Stimulated activated memory B cell treated with anti-CD40 and anti-IgM and Interleukin-4, amounts not matched to agents 10 μg/mL and 1 μg/mL and 100 μg/mL, for 72 hours (primary cell): ENCODE results near the gene RNF144A.

Experiments
- ATAC-seq: fragments of 150-1000 bp; cut with Tn5 transposase; 2 replicates; pipeline ENCODE4 v1.10.0; 2021
- H3K27ac Mint-ChIP-seq: one replicate; pipeline ENCODE4 v1.8.0; 2022; ENCODE audit warnings: mild to moderate bottlenecking, mixed read lengths
- H3K27me3 Mint-ChIP-seq: one replicate; pipeline ENCODE4 v1.8.0; 2022; ENCODE audit warnings: mixed read lengths
- H3K36me3 Mint-ChIP-seq: one replicate; pipeline ENCODE4 v1.8.0; 2022; ENCODE audit warnings: mixed read lengths
- H3K4me1 Mint-ChIP-seq: one replicate; pipeline ENCODE4 v1.8.0; 2022; ENCODE audit warnings: mixed read lengths
- H3K4me3 Mint-ChIP-seq: one replicate; pipeline ENCODE4 v1.8.0; 2022; ENCODE audit warnings: mild to moderate bottlenecking, moderate library complexity, mixed read lengths
- H3K9me3 Mint-ChIP-seq: one replicate; pipeline ENCODE4 v1.8.0; 2022; ENCODE audit warnings: mixed read lengths

RNF144A gene

DNA sequence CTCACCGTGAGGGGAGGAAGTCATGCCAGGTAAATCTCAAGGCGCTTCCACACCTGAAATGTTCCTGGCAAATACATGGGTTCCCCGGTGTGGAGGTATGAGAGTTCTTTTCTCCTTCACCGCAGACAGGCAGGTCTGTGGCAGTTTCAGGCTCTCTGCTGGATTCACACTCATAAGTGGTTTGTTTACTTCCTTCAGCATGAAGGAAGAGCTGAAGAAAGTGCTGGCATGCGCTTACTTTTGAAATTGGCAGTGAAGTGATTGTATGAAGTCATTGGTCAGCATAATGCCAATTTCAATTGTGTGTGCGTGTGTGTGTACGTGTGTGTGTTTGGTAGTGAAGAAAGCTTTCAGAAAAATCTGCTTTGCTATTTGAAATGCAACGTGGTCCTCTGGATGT is 43.4 kb downstream of the RNF144A start:
- Mint-ChIP-seq H3K27me3 (no peaks in the 10 kb centered on the region), H3K9me3 (no peaks in the 10 kb centered on the region), H3K4me3 (no peak overlapping the region), H3K4me1 (no peaks in the 10 kb centered on the region), H3K36me3 (no peaks in the 10 kb centered on the region), H3K27ac (no peak overlapping the region)
- no peak for ATAC-seq

DNA sequence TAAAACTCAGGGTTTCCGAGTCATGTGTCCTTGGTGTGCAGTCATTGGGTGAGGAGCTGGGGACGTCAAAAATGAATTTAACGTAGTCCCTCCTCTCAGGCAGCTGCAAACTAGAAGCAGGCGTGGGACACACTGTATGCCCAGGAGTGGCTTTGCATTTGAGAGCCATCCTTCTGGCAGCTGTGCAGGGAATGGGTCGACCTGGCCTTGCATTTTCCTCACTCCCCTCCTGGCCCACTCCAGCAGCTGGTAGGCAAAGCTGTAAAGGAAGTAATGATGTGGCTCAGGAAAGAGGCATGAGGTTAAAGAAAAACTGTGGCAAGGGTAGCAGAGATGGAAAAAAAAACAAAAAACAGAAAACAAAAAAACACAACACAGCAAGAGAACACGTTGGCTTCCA is 46.5 kb downstream of the RNF144A start:
- no peak for ATAC-seq
- Mint-ChIP-seq H3K4me1 (no peaks in the 10 kb centered on the region), H3K4me3 (no peak overlapping the region), H3K27ac (no peak overlapping the region), H3K9me3 (no peaks in the 10 kb centered on the region), H3K36me3 (no peaks in the 10 kb centered on the region), H3K27me3 (no peaks in the 10 kb centered on the region)

DNA sequence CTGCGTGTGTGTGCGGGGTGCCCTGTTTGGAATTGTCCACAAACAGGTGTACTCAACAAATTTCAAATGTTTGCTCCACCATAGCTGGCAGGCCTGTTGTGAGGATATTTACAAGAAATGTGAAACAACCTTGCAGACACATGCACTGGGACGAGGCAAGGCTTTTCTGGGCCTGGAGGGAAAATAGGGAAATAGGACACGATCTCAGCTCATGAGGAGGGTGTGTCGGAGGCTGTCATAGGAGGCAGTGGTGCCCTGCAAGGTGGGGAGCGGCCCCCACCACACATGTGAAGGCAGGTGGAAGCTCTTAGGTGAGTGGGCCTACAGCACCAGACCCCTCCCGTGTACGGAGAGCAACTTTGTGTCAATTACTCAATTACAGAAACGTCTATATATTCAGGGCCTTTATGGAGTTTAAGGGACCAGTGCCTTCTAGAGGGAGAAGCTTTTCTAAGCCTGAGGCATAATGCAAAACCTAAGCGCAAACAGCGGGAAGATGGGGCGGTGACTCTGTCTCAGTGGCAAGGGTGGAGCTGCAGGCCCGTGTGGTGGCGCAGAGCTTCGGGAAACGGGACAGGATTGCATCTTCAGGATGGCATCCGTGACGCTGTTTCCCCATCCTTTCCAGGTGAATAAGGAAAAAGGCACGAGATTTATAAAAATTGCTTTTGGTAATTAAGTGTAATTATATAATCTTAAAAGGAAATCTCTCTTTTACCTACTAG is 48.0 kb downstream of the RNF144A start:
- H3K36me3 Mint-ChIP-seq = no peaks in the 10 kb centered on the region
- H3K27ac Mint-ChIP-seq = no peak overlapping the region
- no peaks in the 10 kb centered on the region for H3K4me1 Mint-ChIP-seq
- H3K4me3 Mint-ChIP-seq = no peak overlapping the region
- ATAC-seq = no peak
- no peaks in the 10 kb centered on the region for H3K9me3 Mint-ChIP-seq
- no peaks in the 10 kb centered on the region for H3K27me3 Mint-ChIP-seq

DNA sequence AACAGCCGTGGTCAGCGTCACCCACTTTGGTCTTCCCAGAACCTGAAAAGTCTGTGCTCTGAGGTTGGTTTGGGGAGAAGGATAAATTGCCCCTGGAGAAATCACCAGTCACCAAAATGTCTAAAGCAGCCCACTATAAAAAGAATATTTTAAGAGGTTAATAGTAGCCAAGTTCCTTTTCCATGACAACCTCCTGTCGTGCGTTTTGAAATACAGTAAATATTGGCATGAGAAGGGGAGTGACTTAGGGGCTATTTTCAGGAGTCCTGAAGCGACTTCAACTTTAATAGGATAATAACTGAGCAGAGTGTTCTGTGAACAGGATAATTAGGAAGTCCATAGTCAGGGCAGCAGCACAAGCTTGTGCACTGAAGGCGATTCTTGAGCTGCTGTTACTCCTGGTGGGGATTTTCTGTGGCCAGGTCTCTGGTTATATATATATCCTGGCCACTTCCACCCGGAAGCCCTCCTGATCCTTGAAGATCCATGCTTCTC is 49.3 kb downstream of the RNF144A start:
- no peaks in the 10 kb centered on the region for H3K4me1 Mint-ChIP-seq
- H3K36me3 Mint-ChIP-seq = no peaks in the 10 kb centered on the region
- H3K27me3 Mint-ChIP-seq = no peaks in the 10 kb centered on the region
- no peak overlapping the region for H3K27ac Mint-ChIP-seq
- no peak for ATAC-seq
- no peak overlapping the region for H3K4me3 Mint-ChIP-seq
- H3K9me3 Mint-ChIP-seq = no peaks in the 10 kb centered on the region

DNA sequence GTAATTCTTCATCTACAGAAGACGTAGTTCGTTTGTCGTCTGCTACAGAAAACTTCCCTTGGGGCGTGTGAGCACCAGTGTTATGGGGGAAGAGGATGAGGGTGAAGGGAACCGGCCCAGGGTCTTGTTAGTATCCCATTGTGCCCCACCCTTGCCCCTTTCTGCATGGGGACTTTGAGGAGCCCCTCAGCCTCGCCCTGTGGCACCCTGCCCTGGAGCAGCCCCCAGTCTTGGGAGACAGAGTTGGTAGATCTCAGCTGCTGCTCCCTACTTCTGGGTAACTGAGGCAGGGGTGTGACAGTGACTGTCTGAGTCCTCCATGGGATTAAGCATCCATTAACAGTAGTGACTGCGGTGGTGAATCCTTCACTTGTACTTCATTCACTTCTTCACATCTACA is 50.1 kb downstream of the RNF144A start:
- Mint-ChIP-seq H3K36me3 (no peaks in the 10 kb centered on the region), H3K4me3 (no peak overlapping the region), H3K9me3 (no peaks in the 10 kb centered on the region), H3K4me1 (no peaks in the 10 kb centered on the region), H3K27me3 (no peaks in the 10 kb centered on the region), H3K27ac (no peak overlapping the region)
- no peak for ATAC-seq

DNA sequence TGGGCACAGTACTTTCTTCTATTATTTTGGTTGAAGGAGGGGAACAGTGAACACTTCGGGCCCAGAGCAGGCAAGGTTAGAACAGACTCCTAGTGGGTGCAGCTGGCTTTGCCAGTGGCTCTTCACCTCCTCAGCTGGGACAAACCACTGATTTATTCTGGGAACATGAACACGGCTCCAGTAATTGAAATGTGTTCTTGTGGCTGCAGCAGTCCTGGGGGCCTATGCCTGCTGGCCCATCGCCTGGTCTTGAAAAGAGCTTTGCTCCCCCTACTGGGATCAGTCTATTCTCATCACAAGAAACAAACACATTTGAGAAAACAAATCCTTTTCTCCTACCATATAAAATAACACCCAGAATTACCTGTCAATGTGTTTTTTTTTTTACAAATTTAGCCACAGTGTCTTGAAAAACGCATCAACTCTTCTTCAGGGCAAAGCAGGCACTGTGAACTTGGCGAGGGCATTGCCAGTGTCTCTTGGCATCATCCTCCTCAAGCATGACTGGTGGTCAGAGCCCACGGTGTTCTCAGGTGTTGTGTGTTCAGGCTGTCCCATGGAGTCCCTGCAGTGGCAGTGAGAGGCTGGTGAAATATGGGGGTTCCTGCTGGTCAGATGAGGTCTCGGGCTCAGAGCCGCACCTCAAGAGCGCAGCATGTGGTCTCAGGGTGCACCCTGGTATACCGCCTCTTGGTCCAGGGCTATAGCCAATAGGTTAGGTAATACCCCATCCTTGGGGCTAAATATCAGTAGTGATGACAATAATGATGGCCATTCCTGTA is 51.3 kb downstream of the RNF144A start:
- Mint-ChIP-seq H3K4me1 (no peaks in the 10 kb centered on the region), H3K27me3 (no peaks in the 10 kb centered on the region), H3K4me3 (no peak overlapping the region), H3K27ac (no peak overlapping the region), H3K9me3 (no peaks in the 10 kb centered on the region), H3K36me3 (no peaks in the 10 kb centered on the region)
- no peak for ATAC-seq

DNA sequence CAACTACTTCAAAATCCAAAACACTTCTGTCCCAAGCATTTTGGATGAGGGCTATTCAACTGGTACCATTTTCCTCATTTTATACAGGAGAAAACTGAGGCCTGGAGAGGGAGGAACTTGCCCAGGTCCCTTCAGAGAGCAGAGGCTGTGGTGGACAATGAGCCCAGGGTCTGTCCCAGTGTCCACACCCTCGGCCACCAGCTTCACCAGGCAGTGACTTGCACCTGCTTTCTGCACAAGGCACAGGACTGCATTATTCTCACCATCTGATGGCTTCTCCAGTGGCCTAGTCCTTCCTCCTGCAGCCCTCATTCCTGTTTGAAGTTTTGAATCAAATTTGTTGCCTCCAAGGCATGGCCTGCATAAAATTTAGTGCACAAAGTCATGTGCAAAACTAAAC is 53.3 kb downstream of the RNF144A start:
- Mint-ChIP-seq H3K4me1 (no peaks in the 10 kb centered on the region), H3K27ac (no peak overlapping the region), H3K36me3 (no peaks in the 10 kb centered on the region), H3K4me3 (no peak overlapping the region), H3K9me3 (no peaks in the 10 kb centered on the region), H3K27me3 (no peaks in the 10 kb centered on the region)
- ATAC-seq = no peak

DNA sequence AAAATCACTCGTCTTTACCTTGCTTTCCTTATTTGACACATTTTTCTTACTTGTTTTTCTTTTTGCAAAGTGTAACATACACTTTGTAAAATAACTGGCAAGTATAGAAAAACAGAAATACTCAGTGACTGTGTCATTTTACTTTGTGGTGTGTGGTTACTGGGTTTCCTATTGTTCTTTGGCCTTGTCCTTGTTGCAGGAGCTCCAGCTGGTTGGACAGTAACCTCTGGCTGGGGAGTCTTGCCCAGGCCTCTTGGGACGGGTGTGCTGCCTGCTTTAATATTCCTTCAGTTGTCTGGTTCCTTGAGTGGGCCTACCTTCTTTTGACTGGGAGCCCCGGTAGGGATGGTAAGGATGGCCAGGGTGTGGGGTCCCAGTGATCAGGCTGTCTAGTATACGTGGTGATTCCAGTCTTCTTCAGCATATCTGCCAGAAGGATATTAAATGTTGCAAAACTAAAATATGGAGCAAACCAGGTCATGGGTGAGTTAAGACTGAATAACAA is 53.8 kb downstream of the RNF144A start:
- no peak overlapping the region for H3K27ac Mint-ChIP-seq
- no peaks in the 10 kb centered on the region for H3K27me3 Mint-ChIP-seq
- no peaks in the 10 kb centered on the region for H3K9me3 Mint-ChIP-seq
- H3K4me1 Mint-ChIP-seq = no peaks in the 10 kb centered on the region
- H3K4me3 Mint-ChIP-seq = no peak overlapping the region
- H3K36me3 Mint-ChIP-seq = no peaks in the 10 kb centered on the region
- ATAC-seq = no peak

DNA sequence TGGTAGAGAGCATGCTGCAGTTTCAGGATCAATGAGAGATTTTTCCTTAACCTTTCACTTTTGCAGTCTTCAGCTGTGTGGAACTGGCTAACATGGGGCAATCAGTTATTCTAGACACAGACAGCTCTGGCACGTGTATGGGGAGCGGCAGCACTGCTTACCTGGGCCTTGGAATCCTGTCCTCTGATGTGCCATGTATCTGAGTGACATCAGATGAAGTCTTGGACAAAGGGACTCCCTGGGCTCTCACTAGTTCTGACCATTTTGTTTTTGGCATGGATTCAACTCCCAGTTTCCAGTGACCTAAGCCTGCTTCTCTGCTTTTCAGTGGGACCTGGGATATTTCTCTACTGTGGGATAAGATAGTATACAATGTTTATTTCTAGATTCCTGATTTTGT is 54.3 kb downstream of the RNF144A start:
- H3K9me3 Mint-ChIP-seq = no peaks in the 10 kb centered on the region
- H3K36me3 Mint-ChIP-seq = no peaks in the 10 kb centered on the region
- no peaks in the 10 kb centered on the region for H3K4me1 Mint-ChIP-seq
- no peaks in the 10 kb centered on the region for H3K27me3 Mint-ChIP-seq
- ATAC-seq = no peak
- no peak overlapping the region for H3K4me3 Mint-ChIP-seq
- H3K27ac Mint-ChIP-seq = no peak overlapping the region

DNA sequence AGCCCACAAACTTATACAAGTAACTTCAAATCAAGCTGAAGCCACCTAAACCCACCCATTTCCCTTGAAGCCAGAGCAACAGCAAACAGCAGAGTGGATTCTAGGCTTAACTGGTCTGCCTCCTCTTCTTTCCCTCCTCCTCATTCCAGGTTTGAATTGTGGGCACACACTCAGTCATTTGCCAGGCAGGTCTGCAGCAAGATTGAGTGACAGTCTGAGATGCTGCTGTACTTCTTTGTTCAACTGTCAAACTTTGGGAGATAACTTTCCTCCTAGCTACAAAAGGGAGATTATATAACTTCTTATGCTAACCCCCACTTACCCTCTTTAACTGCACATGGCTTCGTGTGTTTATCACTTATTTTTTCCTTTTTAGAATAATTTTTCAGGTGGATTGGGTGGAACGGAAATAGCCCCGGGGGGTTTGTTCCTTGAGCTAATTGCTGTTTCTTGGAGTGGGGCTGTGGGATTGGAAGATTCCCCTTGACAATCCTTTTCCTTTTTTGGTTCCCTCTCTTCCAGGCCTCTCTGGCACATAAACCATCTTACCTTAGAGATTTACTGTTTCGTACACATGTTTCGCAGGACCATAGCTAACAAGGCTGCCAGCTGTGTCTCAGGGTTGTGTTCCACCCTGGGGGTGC is 55.0 kb downstream of the RNF144A start:
- Mint-ChIP-seq H3K36me3 (no peaks in the 10 kb centered on the region), H3K27me3 (no peaks in the 10 kb centered on the region), H3K9me3 (no peaks in the 10 kb centered on the region), H3K4me3 (no peak overlapping the region), H3K27ac (no peak overlapping the region), H3K4me1 (no peaks in the 10 kb centered on the region)
- ATAC-seq = no peak

DNA sequence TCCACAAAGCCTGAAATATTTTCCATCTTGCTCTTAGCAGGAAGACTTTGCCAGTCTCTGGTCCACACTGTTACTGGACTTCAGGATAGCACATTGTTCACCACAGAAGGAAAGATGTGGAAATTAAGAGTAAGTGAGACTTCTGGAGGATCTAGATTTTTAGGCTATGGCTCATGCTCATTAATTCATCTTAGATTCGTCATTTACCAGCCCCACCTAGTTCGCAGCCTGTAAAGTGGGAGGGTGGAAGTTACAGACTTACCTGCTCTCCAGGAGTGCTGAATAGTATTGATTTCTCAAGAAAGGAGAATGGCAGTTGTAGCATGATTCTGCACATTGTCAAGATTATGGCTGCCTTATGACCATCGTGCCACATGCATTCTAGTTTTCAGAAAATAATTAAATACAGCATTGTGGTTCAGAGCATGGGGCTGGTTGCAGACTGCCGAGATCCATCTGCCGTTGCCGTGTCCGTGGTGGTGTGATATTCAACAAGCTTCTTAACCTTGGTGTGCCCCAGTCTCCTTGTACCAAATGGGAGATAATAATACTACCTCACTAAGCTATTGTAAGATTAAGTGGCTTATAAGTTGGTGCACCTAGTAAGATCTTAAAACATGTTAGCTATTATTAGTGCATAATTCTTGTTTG is 56.8 kb downstream of the RNF144A start:
- Mint-ChIP-seq H3K27ac (no peak overlapping the region), H3K9me3 (no peaks in the 10 kb centered on the region), H3K27me3 (no peaks in the 10 kb centered on the region), H3K36me3 (no peaks in the 10 kb centered on the region), H3K4me1 (no peaks in the 10 kb centered on the region), H3K4me3 (no peak overlapping the region)
- ATAC-seq = no peak

DNA sequence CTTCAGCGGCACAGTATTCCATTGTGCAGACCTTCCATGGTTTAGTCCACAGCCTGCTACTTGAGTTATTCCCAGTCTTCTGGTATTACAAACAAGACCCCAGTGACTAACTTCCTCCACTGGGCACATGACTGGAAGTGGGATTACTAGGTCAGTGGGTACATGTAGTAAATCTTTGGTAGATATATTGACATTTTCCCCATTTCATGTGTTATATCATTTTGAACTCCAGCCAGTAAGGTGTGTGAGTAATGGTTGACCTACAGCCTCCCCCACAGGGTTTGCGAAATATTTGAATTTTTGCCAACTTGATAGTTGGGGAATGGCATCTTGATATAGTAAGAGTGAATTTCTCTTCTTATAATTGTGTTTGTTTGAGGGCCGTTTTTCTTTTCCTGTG is 58.8 kb downstream of the RNF144A start:
- H3K27me3 Mint-ChIP-seq = no peaks in the 10 kb centered on the region
- H3K27ac Mint-ChIP-seq = no peak overlapping the region
- ATAC-seq = no peak
- peaks cover 3% of the 10 kb centered on the region for H3K9me3 Mint-ChIP-seq
- no peaks in the 10 kb centered on the region for H3K4me1 Mint-ChIP-seq
- H3K4me3 Mint-ChIP-seq = no peak overlapping the region
- H3K36me3 Mint-ChIP-seq = peaks cover 9% of the 10 kb centered on the region

DNA sequence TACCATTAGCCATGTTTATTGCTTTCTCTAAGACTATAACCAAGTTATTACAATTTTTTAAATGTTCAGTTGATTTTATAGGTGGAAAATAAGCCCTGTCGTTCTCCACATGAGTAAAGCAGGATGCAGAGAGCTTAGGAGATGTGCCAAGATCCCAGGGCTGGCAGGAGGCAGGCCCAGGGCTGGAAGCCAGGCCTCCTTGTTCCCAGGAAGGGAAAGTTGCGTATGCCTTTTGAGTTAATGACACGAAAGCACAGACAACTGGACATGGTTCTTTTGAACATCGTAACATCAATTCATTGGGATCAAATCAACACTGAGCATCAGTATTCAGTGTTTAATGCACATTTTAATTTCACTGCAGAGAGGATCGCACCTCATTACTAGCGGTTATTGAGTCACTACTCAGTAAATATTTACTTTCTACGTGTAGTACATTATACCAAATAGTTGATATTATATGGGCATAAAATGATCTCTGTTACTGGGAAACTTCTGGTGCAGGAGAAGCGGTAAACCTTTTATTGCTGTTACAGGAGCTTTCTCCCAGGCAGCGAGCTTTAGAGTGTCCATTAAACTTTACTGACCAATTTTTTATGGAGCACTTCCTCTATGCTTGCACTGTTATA is 60.0 kb downstream of the RNF144A start:
- Mint-ChIP-seq H3K4me1 (no peaks in the 10 kb centered on the region), H3K27me3 (no peaks in the 10 kb centered on the region), H3K36me3 (peaks cover 18% of the 10 kb centered on the region), H3K4me3 (no peak overlapping the region), H3K27ac (no peak overlapping the region), H3K9me3 (peaks cover 9% of the 10 kb centered on the region)
- ATAC-seq = no peak

DNA sequence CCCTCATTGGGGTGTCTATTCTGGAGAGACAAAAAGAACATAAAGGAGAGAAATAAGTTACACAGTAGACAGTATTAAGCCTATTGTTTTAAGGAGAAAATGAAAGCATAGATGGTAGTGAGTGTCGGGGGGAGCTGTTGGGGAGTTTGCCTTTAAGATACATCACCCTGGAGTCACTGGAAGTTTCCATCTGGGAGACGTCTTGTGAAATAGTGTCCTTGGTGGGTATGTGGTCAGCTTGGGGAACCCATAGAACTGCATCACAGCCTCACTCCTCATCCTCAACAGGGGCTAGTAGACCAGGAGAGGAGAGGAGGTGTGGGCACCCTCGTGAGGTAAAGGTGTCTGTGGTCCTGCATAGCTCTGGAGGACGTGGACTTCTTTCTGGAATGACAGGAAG is 60.6 kb downstream of the RNF144A start:
- no peaks in the 10 kb centered on the region for H3K4me1 Mint-ChIP-seq
- H3K27ac Mint-ChIP-seq = no peak overlapping the region
- H3K36me3 Mint-ChIP-seq = peaks cover 18% of the 10 kb centered on the region
- no peaks in the 10 kb centered on the region for H3K27me3 Mint-ChIP-seq
- no peak for ATAC-seq
- peaks cover 9% of the 10 kb centered on the region for H3K9me3 Mint-ChIP-seq
- no peak overlapping the region for H3K4me3 Mint-ChIP-seq

DNA sequence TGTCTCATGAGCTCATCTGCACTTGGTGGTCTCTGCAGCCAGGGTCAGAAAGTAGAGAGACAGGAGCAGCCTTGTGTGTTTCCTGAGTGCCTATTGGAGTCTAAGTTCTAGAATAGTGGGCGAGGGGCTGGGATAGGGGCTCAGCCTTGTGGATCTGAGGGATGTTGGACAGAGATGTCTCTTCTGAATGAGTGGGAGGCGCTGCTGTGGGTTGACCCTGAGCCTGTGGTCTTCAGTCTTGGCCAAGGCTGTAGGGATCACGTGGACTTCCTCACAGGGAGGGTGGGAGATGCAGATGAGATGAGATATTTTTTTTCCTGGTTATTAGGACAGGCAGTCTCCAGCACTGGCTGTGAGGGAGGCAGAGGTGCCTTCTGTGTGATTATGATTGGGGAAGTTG is 61.8 kb downstream of the RNF144A start:
- H3K27ac Mint-ChIP-seq = no peak overlapping the region
- H3K36me3 Mint-ChIP-seq = peaks cover 18% of the 10 kb centered on the region
- no peak for ATAC-seq
- H3K9me3 Mint-ChIP-seq = peaks cover 9% of the 10 kb centered on the region
- no peaks in the 10 kb centered on the region for H3K4me1 Mint-ChIP-seq
- H3K27me3 Mint-ChIP-seq = no peaks in the 10 kb centered on the region
- H3K4me3 Mint-ChIP-seq = no peak overlapping the region
